ENCODE measurements around the gene ALPG.
A peak's percentile ranks its signal among the peaks of the same experiment; 100 is the strongest.
"Not testable (repeated sequence)": the region's sequence is repeated elsewhere in the genome, so short reads cannot be mapped to it uniquely, and the experiment has no call there.

ALPG gene

GRCh38 chr2:232406556-232407310 lies at the start of gene ALPG:
ALPG (plus strand) TSS chr2:232406844; CDS start chr2:232406895, 51 bp downstream.
- no peaks in the 10 kb centered on the region for H3K36me3 ChIP-seq (ENCODE audit: control insufficient read depth in 5 of 5, insufficient read depth in 5 of 5, low read length in 5 of 5)
- H3K27me3 ChIP-seq (ENCODE audit: control insufficient read depth in 5 of 5, insufficient read depth in 4 of 5, low read length in 5 of 5): peaks cover 0 to 13% (median 11%) of the 10 kb centered on the region in 5 donors
- peaks cover 0 to 10% (median 0%) of the 10 kb centered on the region in 5 donors for H3K4me1 ChIP-seq (ENCODE audit: control insufficient read depth in 5 of 5, insufficient read depth in 5 of 5, low read length in 5 of 5)

GRCh38 chr2:232361646-232362045 lies 45.0 kb upstream of the ALPG start:
- Histone ChIP-seq H3K27me3 (ENCODE audit: control insufficient read depth in 5 of 5, insufficient read depth in 4 of 5, low read length in 5 of 5) (no peaks in the 10 kb centered on the region), H3K27ac (ENCODE audit: low read depth, low read length) (no peak overlapping the region), H3K4me3 (ENCODE audit: low read depth in 1 of 5, low read length in 5 of 5) (no peak overlapping the region), H3K36me3 (ENCODE audit: control insufficient read depth in 5 of 5, insufficient read depth in 5 of 5, low read length in 5 of 5) (no peaks in the 10 kb centered on the region), H3K9ac (ENCODE audit: low read length in 5 of 5) (no peak overlapping the region), H3K4me1 (ENCODE audit: control insufficient read depth in 5 of 5, insufficient read depth in 5 of 5, low read length in 5 of 5) (peaks cover 0 to 8% (median 0%) of the 10 kb centered on the region in 5 donors), H3K9me3 (ENCODE audit: control insufficient read depth in 5 of 5, low read length in 5 of 5) (no peaks in the 10 kb centered on the region)

More at GRCh38 chr2:232406556-232407310, at the start of gene ALPG:
- H3K9me3 ChIP-seq (ENCODE audit: control insufficient read depth in 5 of 5, low read length in 5 of 5): no peaks in the 10 kb centered on the region
- H3K4me3 ChIP-seq (ENCODE audit: low read depth in 1 of 5, low read length in 5 of 5): no peak within 1 kb of the TSS
- H3K27ac ChIP-seq (ENCODE audit: low read depth, low read length): no peak within 1 kb of the TSS
- no peak within 1 kb of the TSS for H3K9ac ChIP-seq (ENCODE audit: low read length in 5 of 5)

- H3K27me3 ChIP-seq (ENCODE audit: control insufficient read depth in 5 of 5, insufficient read depth in 4 of 5, low read length in 5 of 5): peaks cover 0 to under 1% (median 0%) of the 10 kb centered on the region in 5 donors
- no peaks in the 10 kb centered on the region for H3K9me3 ChIP-seq (ENCODE audit: control insufficient read depth in 5 of 5, low read length in 5 of 5)
- H3K4me1 ChIP-seq (ENCODE audit: control insufficient read depth in 5 of 5, insufficient read depth in 5 of 5, low read length in 5 of 5): peaks cover 0 to 8% (median 0%) of the 10 kb centered on the region in 5 donors
- H3K27ac ChIP-seq (ENCODE audit: low read depth, low read length): no peak overlapping the region
- H3K9ac ChIP-seq (ENCODE audit: low read length in 5 of 5): no peak overlapping the region
- H3K36me3 ChIP-seq (ENCODE audit: control insufficient read depth in 5 of 5, insufficient read depth in 5 of 5, low read length in 5 of 5): no peaks in the 10 kb centered on the region
- H3K4me3 ChIP-seq (ENCODE audit: low read depth in 1 of 5, low read length in 5 of 5): no peak overlapping the region
These were observed 44.3 kb upstream of the ALPG start for GRCh38 chr2:232362174-232362900.

GRCh38 chr2:232363064-232363783 lies 43.4 kb upstream of the ALPG start:
- not testable (repeated sequence) for H3K27ac ChIP-seq (ENCODE audit: low read depth, low read length); H3K4me1 ChIP-seq (ENCODE audit: control insufficient read depth in 5 of 5, insufficient read depth in 5 of 5, low read length in 5 of 5); H3K36me3 ChIP-seq (ENCODE audit: control insufficient read depth in 5 of 5, insufficient read depth in 5 of 5, low read length in 5 of 5); H3K9ac ChIP-seq (ENCODE audit: low read length in 5 of 5); H3K27me3 ChIP-seq (ENCODE audit: control insufficient read depth in 5 of 5, insufficient read depth in 4 of 5, low read length in 5 of 5); H3K9me3 ChIP-seq (ENCODE audit: control insufficient read depth in 5 of 5, low read length in 5 of 5)
- peak overlapping the region in 2 of 5 donors; percentile 29 to 47 for H3K4me3 ChIP-seq (ENCODE audit: low read depth in 1 of 5, low read length in 5 of 5)

GRCh38 chr2:232363784-232364615 lies 42.6 kb upstream of the ALPG start:
- Histone ChIP-seq H3K36me3 (ENCODE audit: control insufficient read depth in 5 of 5, insufficient read depth in 5 of 5, low read length in 5 of 5) (no peaks in the 10 kb centered on the region), H3K9ac (ENCODE audit: low read length in 5 of 5) (no peak overlapping the region), H3K4me3 (ENCODE audit: low read depth in 1 of 5, low read length in 5 of 5) (peak overlapping the region in 3 of 5 donors; percentile 29 to 47 (median 47)), H3K27me3 (ENCODE audit: control insufficient read depth in 5 of 5, insufficient read depth in 4 of 5, low read length in 5 of 5) (peaks cover 0 to 9% (median 3%) of the 10 kb centered on the region in 5 donors), H3K27ac (ENCODE audit: low read depth, low read length) (no peak overlapping the region), H3K9me3 (ENCODE audit: control insufficient read depth in 5 of 5, low read length in 5 of 5) (no peaks in the 10 kb centered on the region), H3K4me1 (ENCODE audit: control insufficient read depth in 5 of 5, insufficient read depth in 5 of 5, low read length in 5 of 5) (peaks cover 0 to 8% (median 0%) of the 10 kb centered on the region in 5 donors)

GRCh38 chr2:232364806-232365594 lies 41.6 kb upstream of the ALPG start:
- not testable (repeated sequence) for H3K4me3 ChIP-seq (ENCODE audit: low read depth in 1 of 5, low read length in 5 of 5); H3K36me3 ChIP-seq (ENCODE audit: control insufficient read depth in 5 of 5, insufficient read depth in 5 of 5, low read length in 5 of 5); H3K9me3 ChIP-seq (ENCODE audit: control insufficient read depth in 5 of 5, low read length in 5 of 5); H3K9ac ChIP-seq (ENCODE audit: low read length in 5 of 5); H3K27ac ChIP-seq (ENCODE audit: low read depth, low read length); H3K4me1 ChIP-seq (ENCODE audit: control insufficient read depth in 5 of 5, insufficient read depth in 5 of 5, low read length in 5 of 5)
- H3K27me3 ChIP-seq (ENCODE audit: control insufficient read depth in 5 of 5, insufficient read depth in 4 of 5, low read length in 5 of 5): peaks cover 0 to 13% (median 3%) of the 10 kb centered on the region in 5 donors

GRCh38 chr2:232365621-232366321 lies 40.9 kb upstream of the ALPG start:
- peaks cover 0 to 8% (median 0%) of the 10 kb centered on the region in 5 donors for H3K4me1 ChIP-seq (ENCODE audit: control insufficient read depth in 5 of 5, insufficient read depth in 5 of 5, low read length in 5 of 5)

GRCh38 chr2:232366461-232366860 lies 40.2 kb upstream of the ALPG start:
- H3K9ac ChIP-seq (ENCODE audit: low read length in 5 of 5); H3K27ac ChIP-seq (ENCODE audit: low read depth, low read length); H3K9me3 ChIP-seq (ENCODE audit: control insufficient read depth in 5 of 5, low read length in 5 of 5); H3K36me3 ChIP-seq (ENCODE audit: control insufficient read depth in 5 of 5, insufficient read depth in 5 of 5, low read length in 5 of 5); H3K4me3 ChIP-seq (ENCODE audit: low read depth in 1 of 5, low read length in 5 of 5); H3K4me1 ChIP-seq (ENCODE audit: control insufficient read depth in 5 of 5, insufficient read depth in 5 of 5, low read length in 5 of 5): not testable (repeated sequence)
- peaks cover 0 to 13% (median 3%) of the 10 kb centered on the region in 5 donors for H3K27me3 ChIP-seq (ENCODE audit: control insufficient read depth in 5 of 5, insufficient read depth in 4 of 5, low read length in 5 of 5)

More at GRCh38 chr2:232365621-232366321, 40.9 kb upstream of the ALPG start:
- H3K27ac ChIP-seq (ENCODE audit: low read depth, low read length): no peak overlapping the region
- no peak overlapping the region for H3K9ac ChIP-seq (ENCODE audit: low read length in 5 of 5)
- H3K27me3 ChIP-seq (ENCODE audit: control insufficient read depth in 5 of 5, insufficient read depth in 4 of 5, low read length in 5 of 5): peaks cover 0 to 13% (median 3%) of the 10 kb centered on the region in 5 donors
- H3K4me3 ChIP-seq (ENCODE audit: low read depth in 1 of 5, low read length in 5 of 5): no peak overlapping the region
- H3K36me3 ChIP-seq (ENCODE audit: control insufficient read depth in 5 of 5, insufficient read depth in 5 of 5, low read length in 5 of 5): no peaks in the 10 kb centered on the region
- no peaks in the 10 kb centered on the region for H3K9me3 ChIP-seq (ENCODE audit: control insufficient read depth in 5 of 5, low read length in 5 of 5)

Measured in subcutaneous abdominal adipose tissue (tissue), 5 donors.